NCI-H1436 (cell line): ENCODE measurements around the gene TRDN.
"Not testable (repeated sequence)": the region's sequence is repeated elsewhere in the genome, so short reads cannot be mapped to it uniquely, and the experiment has no call there.

ENCODE experiments used
- DNase-seq: peaks from one replicate; lab custom pipeline; 2025; lab: John Stamatoyannopoulos, UW

Gene TRDN

GRCh38 chr6:123503619-123504018, 133.1 kb downstream of the TRDN start:
- DNase-seq = no peak

DNA sequence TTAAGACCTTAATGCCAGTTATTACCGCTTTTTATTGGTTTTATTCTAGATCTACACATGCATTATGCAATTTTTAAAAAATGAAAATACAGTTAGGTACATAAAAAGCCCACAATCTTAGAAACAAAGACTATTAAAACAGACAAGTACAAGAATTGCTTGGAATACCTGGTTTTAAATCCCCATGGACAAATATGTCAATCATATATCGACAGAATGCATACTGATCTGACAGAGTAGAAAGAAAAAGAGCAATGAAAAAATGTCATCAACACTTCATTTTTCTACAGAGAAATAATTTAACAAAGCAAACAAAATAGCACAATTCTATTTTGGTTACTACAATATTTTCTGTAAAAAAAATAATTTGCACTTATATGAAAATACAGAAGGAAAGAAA, 139.7 kb downstream of the TRDN start:
- DNase-seq = no peak

DNA sequence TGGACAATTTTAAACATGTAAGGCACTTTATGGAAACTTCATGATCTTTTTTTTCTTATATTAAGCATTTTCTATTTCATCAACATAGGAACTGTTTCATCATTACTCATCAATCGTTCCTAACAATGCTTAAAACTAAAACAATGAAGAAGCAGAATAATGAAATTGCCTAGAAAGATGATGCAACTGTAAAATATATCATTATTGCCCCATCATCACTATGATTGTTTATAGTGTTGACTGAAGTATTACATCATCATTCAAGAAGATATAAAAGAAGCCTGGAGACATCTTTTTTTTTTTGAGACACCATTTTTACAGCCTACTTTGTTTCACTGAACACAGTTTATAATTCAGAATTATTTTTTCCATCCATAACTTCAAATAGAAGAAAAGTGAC, 147.2 kb downstream of the TRDN start:
- no peak for DNase-seq

GRCh38 chr6:123480986-123481385, 155.8 kb downstream of the TRDN start:
- no peak for DNase-seq

GRCh38 chr6:123472025-123472702, 164.6 kb downstream of the TRDN start:
- DNase-seq = not testable (repeated sequence)

DNA sequence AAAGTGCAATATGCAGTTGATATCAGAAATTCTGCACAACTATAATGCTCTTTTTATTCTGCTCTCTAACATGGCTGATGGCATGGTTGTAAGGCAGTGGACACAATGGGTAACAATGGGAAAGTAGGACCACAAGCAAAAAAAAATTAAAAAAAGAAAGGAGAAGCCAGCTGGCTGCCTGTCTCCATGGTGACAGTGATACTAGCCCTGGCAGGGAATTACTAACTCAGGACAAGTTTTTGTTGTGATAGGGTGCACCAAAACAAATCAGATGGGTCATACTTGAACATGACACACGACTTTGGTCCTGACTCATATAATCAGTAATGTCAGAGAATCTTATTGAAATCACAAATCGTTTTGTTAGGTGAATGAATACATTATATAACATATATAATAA, 169.4 kb downstream of the TRDN start:
- DNase-seq = no peak

- no peak for DNase-seq
Observed at GRCh38 chr6:123462152-123462551, 174.6 kb downstream of the TRDN start.

DNA sequence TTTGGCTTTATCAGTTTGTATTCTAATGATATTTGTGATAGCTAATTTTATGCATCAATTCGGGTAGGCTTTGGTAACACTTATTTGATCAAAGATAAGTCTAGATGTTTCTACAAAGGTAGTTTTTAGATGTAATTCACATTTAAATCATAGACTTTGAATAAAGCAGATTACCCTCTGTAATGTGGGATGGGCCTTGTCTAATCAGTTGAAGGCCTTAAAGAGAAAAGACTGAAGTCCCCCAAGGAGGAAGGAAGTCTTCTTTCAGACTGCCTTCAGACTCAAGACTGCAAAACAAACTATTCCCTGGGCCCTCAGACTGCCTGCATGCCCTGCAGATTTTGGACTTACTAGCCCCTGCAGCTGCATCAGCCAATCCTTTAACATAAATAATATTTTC, 178.5 kb downstream of the TRDN start:
- DNase-seq = no peak

DNA sequence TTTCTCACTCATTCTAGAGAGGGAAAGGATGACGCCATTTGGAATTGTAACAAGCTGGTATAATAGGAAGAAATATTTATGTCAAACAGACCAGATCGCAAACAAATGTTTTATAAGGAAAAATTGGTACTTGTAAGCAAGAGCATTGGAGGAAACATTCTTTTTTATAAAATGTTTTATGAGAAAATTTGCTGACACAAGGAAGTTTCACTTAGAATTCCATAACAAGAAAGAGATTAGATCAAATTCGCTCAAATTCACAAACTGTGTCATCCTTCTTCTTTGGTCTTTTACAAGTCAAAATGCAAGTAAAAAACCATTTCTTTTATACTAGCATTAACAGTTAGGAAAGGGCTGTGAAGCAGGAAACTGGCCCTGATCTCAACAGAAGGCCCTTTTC, 179.9 kb downstream of the TRDN start:
- DNase-seq = no peak

DNA sequence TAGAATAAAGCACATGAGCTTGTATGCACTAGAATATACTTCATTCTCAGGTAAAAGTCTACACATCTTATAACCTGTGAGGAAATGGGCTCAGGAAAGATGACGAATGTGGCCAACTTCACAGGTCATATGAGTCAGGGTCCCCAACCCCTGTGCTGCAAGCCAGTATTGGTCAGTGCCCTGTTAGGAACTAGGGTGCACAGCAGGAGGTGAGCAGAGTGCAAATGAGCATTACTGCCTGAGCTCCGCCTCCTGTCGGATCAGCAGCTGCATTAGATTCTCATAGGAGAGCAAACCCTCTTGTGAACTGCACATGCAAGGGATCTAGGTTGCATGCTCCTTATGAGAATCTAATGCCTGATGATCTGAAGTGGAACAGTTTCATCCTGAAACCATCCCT, 182.3 kb downstream of the TRDN start:
- DNase-seq = no peak

- not testable (repeated sequence) for DNase-seq
Observed at GRCh38 chr6:123453071-123453470, 183.7 kb downstream of the TRDN start.

DNA sequence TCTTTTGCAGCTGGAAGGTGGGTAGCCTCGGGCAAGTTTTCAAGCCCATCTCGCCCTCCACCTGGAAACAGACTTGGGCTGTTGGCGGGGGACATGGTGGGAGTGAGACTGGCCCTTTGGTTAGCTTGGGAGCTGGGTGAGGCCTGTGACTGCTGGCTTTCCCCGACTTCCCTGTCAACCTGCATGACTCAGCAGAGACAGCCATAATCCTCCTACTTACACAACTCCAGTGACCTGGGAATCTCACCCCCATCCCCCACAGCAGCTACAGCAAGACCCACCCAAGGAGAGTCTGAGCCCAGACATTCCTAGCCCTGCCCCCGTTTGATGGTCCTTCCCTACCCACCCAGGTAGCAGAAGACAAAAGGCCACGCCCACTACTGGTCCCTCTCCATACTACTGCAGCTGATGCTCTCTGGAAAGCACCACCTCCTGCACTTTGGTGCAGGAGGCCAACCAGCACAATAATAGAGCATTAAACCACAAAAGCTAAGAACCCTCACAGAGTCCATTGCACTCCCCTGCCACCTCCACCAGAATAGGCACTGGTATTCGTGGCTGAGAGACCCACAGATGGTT, 188.4 kb downstream of the TRDN start:
- DNase-seq = no peak

DNA sequence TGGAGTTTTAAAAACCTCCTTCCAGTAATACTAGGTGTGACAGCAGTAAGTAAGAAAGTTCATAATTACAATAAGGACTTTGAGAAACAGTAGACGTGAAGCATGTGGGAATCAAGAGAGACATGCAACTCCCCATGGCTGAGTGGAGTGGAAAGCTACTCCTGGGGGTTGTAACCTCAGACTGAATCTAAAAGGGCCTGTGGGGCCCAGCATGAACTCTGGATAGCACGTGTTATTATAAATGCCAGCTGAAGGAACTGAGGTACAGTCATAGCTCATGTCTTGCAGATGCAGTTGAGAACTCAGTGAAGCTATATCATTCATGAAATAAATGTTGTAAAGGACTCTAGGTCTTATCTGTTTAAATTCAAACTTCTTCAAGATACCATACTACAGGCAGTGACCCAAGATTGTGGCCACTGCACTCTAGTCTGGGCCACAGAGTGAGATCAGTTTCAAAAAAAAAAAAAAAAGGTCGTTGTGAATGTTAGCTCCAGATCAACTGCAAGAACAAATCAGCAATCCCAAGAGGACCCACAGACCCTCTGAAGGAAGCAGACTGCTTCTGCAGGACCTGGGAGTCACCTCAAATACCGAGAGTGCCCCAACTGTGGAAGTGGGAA, 189.3 kb downstream of the TRDN start:
- DNase-seq = no peak

GRCh38 chr6:123439371-123439770, 197.4 kb downstream of the TRDN start:
- DNase-seq = no peak

DNA sequence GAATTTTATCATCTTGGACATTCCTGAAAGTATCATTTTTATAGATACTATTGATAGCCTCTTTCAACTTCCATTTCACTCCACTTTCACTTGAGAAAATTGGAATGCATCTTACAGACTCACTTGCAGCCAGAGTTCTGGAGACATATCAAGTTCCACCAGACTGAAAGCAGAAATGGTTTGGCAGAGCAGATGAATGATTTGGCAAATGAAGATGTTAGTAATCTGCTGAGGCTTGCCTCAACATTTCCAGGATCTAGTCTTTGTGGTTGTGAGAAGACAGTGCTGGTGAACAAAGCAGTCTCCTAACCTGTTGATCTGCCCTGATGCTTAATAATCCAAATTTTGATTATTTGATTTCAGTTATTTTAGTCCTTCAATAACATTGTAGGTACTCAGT, 202.6 kb downstream of the TRDN start:
- no peak for DNase-seq

GRCh38 chr6:123430970-123431369, 205.8 kb downstream of the TRDN start:
- peak; percentile 18 for DNase-seq

GRCh38 chr6:123427008-123427407, 209.7 kb downstream of the TRDN start:
- DNase-seq = no peak

- DNase-seq = no peak
Observed at GRCh38 chr6:123423130-123423529, 213.6 kb downstream of the TRDN start.

DNA sequence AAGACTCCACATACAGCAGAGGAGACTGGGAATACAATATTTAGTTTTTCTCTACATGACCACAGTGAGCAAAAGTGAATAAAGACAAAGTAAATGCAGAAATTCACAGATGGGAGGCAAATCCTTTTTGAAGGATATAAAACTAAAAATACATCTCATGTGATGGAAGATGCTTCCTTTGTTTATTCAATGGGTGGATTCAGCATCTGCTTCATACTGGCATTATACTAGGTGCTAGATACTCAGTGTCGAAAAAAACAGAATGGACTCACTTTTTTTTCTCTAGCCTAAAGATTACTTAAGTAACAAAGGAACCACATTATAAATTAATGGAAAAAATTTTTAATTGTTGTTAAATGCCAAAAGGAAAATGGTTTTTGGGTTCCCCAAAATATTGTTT, 216.2 kb downstream of the TRDN start:
- no peak for DNase-seq

DNA sequence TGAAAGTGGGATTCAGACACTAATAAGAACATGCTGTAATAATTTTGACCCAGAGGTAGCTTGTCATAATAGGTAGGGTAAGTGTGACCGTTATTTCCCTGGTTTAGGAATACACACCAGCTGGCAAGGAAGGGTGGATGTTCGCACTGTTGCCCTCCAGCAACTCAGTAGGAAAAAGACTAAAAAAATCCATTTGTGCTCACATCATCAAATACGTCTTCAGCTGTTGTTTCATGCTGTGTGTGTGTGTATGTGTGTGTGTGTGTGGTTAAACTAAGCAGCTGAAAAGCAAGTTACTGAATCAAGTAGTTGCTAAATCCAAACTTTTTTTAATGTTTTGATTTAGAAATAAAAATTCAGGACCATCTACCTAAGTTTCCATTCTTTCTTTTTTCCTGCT, 218.7 kb downstream of the TRDN start:
- DNase-seq = no peak

GRCh38 chr6:123417535-123417934, 219.2 kb downstream of the TRDN start:
- no peak for DNase-seq

DNA sequence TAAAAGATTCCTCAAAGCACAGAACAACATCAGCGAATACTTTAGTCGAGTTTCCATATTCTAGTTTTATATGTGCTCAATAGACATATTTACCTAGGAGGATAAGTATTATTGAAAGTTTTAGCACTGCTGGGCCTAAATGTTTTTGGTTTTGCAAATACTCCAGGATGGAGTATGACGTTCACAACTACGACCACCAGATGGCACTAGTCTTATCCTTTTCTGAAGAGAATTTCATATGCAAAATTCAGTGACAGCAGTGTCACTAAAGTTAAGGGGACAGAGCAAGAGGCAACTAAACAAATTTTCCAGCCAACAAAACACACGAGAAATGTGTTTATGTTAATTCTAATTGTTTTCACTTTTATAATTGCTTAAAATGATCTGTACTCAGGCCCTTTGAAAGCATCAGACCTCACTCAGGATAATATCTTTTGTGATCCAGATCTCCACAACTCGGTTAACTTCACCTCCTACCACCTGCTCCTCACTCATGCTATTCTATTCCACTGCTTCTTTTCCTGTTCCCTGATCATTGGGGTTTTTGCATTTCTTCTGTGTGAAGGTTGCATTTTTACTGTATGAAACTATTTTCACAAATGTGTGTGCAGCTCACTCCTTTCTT, 220.8 kb downstream of the TRDN start:
- DNase-seq = peak; percentile 77

DNA sequence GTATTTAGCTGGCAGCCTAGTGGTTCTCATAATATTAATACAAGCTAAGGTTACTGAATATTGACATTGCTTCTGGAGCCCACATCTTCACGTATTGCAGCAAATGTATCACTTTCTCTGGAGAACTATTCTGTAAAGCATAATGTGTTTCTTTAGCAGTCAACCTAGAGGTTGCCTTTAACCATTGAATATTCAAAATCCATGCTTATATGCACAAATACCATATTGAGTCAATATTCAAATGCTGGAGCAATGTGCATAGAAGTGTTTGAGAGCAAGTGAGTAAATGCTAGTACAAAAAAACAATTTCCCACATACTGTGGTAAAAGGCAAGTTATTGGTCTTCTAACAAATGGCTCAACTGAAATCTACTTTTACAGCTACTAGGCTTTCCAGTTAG, 231.8 kb downstream of the TRDN start:
- no peak for DNase-seq
